Neural cell (in vitro differentiated cells): ENCODE measurements around the gene NKX3-2.

Source experiments
- EZH2 ChIP-seq: fragments of 200-600, 300-800 bp; shearing (Covaris generic), sonication (generic); IDR thresholded peaks from 2 replicates; pipeline ENCODE4 v1.6.1; 2014; ENCODE audit warnings: antibody characterized with exemption, low read length, borderline replicate concordance, mild to moderate bottlenecking; ENCODE audit not compliant: insufficient read depth, poor library complexity, severe bottlenecking
- RAD21 ChIP-seq: fragments of 450-650 bp; conservative IDR thresholded peaks from 2 replicates; pipeline ENCODE4 v1.6.1; 2014; ENCODE audit warnings: antibody characterized with exemption, mild to moderate bottlenecking, moderate library complexity
- TAF1 ChIP-seq: IDR thresholded peaks from 2 replicates; pipeline ENCODE4 v1.6.1; 2012; ENCODE audit warnings: low read depth
- TF ChIP-seq, protein P1 (sequence below): fragments of 450-650 bp; IDR thresholded peaks from 2 replicates; pipeline ENCODE4 v1.5.1; 2014; ENCODE audit warnings: antibody characterized with exemption, mild to moderate bottlenecking, moderate library complexity; ENCODE audit not compliant: poor library complexity, severe bottlenecking

DNA sequence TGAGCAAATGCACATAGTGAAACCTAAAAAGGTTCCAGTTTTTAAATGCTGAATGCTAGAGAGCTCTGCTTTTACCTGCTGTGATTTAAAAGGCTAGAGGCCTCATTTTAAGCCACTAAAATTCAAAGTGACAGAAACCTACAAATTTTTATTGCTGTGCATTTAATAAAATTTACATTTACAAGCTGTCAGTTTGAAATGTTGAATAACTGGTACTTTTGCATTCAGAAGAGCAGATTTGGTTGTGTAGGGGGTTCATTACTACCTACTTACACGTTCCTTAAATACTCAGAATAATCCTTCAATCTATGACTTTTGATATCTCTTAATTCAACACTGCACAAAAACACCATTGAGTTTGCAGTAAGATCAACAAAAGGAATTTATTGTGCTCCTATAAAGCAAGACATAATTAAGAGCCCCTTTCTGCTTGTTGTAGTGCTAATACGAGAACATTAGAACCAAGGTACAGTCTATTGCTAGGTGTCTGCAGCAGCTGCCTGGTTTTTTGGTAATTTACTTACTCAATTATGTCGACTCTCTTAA, 27.9 kb downstream of the NKX3-2 start:
- TF ChIP-seq RAD21 (no peak), EZH2 (no peak), TAF1 (no peak)
- TF ChIP-seq, protein P1, sequence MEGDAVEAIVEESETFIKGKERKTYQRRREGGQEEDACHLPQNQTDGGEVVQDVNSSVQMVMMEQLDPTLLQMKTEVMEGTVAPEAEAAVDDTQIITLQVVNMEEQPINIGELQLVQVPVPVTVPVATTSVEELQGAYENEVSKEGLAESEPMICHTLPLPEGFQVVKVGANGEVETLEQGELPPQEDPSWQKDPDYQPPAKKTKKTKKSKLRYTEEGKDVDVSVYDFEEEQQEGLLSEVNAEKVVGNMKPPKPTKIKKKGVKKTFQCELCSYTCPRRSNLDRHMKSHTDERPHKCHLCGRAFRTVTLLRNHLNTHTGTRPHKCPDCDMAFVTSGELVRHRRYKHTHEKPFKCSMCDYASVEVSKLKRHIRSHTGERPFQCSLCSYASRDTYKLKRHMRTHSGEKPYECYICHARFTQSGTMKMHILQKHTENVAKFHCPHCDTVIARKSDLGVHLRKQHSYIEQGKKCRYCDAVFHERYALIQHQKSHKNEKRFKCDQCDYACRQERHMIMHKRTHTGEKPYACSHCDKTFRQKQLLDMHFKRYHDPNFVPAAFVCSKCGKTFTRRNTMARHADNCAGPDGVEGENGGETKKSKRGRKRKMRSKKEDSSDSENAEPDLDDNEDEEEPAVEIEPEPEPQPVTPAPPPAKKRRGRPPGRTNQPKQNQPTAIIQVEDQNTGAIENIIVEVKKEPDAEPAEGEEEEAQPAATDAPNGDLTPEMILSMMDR = no peak
